Erythroblast (primary cell): ENCODE data around the gene STMN3.

ENCODE experiments used
- GATA1 ChIP-seq: IDR thresholded peaks from 2 replicates; pipeline ENCODE4 v1.6.1; 2011; ENCODE audit warnings: low read depth, mild to moderate bottlenecking, control low read depth, low read length, moderate library complexity
- POLR2A ChIP-seq: IDR thresholded peaks from 2 replicates; pipeline ENCODE4 v1.6.1; 2011; ENCODE audit warnings: mild to moderate bottlenecking, low read length

DNA sequence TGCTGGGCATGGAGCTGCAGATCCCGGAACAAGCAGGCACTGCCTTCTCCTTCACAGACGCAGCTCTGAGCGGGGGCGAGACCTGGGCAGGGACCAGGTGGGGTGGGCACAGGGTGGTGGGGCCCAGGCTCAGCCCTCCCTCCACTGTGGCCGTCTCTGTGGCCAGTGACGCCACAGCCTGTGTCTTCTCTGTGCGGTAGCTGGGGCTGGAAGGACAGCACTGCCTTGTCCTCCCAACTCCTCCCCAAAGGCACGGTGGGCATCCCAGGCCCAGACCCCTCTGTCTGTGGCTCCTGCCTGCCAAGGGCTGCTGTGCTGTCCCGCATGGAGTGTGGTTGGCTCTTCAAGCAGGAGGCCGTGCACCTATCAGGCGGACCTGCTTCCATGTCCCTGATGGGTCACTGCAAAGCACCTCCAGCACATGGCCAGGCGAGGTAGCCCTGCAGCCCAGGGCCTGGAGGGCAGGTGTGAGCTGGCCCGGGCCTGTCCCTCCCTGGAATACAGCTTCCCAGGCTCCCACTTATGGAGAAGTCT lies 28.5 kb upstream of the STMN3 start:
- TF ChIP-seq POLR2A (no peak), GATA1 (no peak)
